Neural progenitor cell (in vitro differentiated cells): ENCODE measurements around the gene DLGAP4.

Source experiments
- CTCF ChIP-seq: fragments of 200-600 bp; sonication (generic); IDR thresholded peaks from 2 replicates; pipeline ENCODE4 v1.5.1; 2017; ENCODE audit warnings: antibody characterized with exemption, mild to moderate bottlenecking
- EZH2 ChIP-seq: fragments of 200-600 bp; sonication (generic); IDR thresholded peaks from 2 replicates; pipeline ENCODE4 v1.6.1; 2017; ENCODE audit warnings: antibody characterized with exemption, mild to moderate bottlenecking, moderate library complexity
- EZH2phosphoT487 ChIP-seq: fragments of 200-600 bp; sonication (generic); IDR thresholded peaks from 2 replicates; pipeline ENCODE4 v1.6.1; 2017; ENCODE audit warnings: antibody characterized with exemption

GRCh38 chr20:36259177-36260061 is 46.7 kb upstream of the DLGAP4 start:
- TF ChIP-seq CTCF (no peak), EZH2 (no peak), EZH2phosphoT487 (no peak)
